Activated B cell treated with CpG ODN at 0.5 μM for 24 hours (primary cell): ENCODE measurements around the gene ATP7B. TPM values are rescaled to one million over a fixed set of nuclear protein-coding genes. Genes with fewer than 3 reads are reported as not detected.
"Not testable (repeated sequence)": the region's sequence is repeated elsewhere in the genome, so short reads cannot be mapped to it uniquely, and the experiment has no call there.

Source experiments
- ATAC-seq: fragments of 200-7000 bp; cut with Tn5 transposase; one replicate; pipeline ENCODE4 v1.10.0; 2021; ENCODE audit warnings: low read depth, mild to moderate bottlenecking, moderate library complexity
- CTCF ChIA-PET: fragments of 350-600 bp; sonication (Branson Sonifier 250); formaldehyde crosslinking; loops from one replicate; lab custom pipeline; 2021; ENCODE audit warnings: antibody characterized with exemption; lab: Charles Lee
- POLR2A ChIA-PET: fragments of 350-600 bp; sonication (Branson Sonifier 250); formaldehyde crosslinking; loops from one replicate; lab custom pipeline; 2021; ENCODE audit warnings: antibody characterized with exemption; lab: Charles Lee
- DNase-seq: peaks from one replicate; pipeline ENCODE4 v3.0.0; 2022
- H3K27ac Mint-ChIP-seq: one replicate; pipeline ENCODE4 v1.8.0; 2020; ENCODE audit warnings: mixed read lengths
- H3K27me3 Mint-ChIP-seq: one replicate; pipeline ENCODE4 v1.8.0; 2021; ENCODE audit warnings: mixed read lengths
- H3K36me3 Mint-ChIP-seq: one replicate; pipeline ENCODE4 v1.8.0; 2021; ENCODE audit warnings: low read depth, mixed read lengths
- H3K4me1 Mint-ChIP-seq: one replicate; pipeline ENCODE4 v1.8.0; 2021; ENCODE audit warnings: mixed read lengths
- H3K4me3 Mint-ChIP-seq: one replicate; pipeline ENCODE4 v1.8.0; 2020; ENCODE audit warnings: mild to moderate bottlenecking, mixed read lengths
- H3K9me3 Mint-ChIP-seq: one replicate; pipeline ENCODE4 v1.8.0; 2020; ENCODE audit warnings: mixed read lengths
- CTCF ChIP-seq: fragments of 200-600 bp; IDR thresholded peaks from one replicate; pipeline ENCODE4 v1.8.0; 2022; ENCODE audit warnings: antibody characterized with exemption, mild to moderate bottlenecking
- intact Hi-C: fragments of 100-400 bp; cut with micrococcal nuclease; formaldehyde crosslinking; loops from one replicate; pipeline ENCODE4 v1.15.1; 2024
- total RNA-seq: library from RNA; stranded (reverse); gene quantifications from 2 replicates; pipeline ENCODE4 v1.2.3, GENCODE V29; 2022

The ATP7B gene
- total RNA-seq, 1 donor from 2014 or later, result 0.40 TPM

GRCh38 chr13:51914137-51914493, 97.1 kb downstream of the ATP7B start:
- ATAC-seq (no peak), DNase-seq (no peak)
- intact Hi-C loops, result no loop called here
- no peak overlapping the region for H3K27ac Mint-ChIP-seq
- H3K27me3 Mint-ChIP-seq, result no peaks in the 10 kb centered on the region
- POLR2A ChIA-PET, result no interaction called here
- CTCF ChIA-PET, result no interaction called here
- no peaks in the 10 kb centered on the region for H3K36me3 Mint-ChIP-seq
- no peak overlapping the region for H3K4me3 Mint-ChIP-seq
- no peaks in the 10 kb centered on the region for H3K9me3 Mint-ChIP-seq
- H3K4me1 Mint-ChIP-seq, result peaks cover 7% of the 10 kb centered on the region
- TF ChIP-seq CTCF, result no peak

DNA sequence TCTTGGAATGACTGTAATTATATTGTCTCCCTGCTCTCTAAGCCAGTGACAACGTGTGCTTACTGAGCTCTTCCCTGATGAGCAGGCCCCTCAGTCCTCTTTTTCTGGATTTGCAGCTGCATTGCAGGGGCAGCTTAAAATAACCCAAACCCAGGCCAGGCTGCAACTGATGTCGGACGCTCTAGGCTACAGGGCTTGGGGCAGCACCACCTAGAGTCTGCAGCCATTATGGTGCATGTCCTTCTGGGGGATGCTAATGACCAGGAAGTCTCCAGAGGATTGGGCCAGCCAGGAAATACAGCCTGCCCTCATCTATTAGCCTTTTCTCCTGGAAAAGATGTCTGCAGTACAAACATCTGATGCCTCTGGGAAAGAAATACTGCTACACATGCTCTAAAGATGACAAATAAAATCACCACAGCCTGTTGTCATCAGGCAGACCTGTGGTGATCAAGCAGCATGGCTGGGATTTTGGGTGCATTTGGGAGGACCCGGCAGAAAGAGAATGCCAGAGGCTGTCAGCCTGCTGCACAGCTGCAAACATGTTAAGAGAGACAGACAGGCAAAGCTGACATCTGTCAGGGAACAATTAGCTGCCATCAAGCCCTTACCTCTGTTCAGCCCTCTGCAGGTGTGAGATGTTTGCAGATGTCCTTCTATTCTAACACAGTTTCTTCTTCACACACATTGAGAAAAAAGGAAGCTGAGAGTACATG, 97.7 kb downstream of the ATP7B start:
- Mint-ChIP-seq H3K27me3 (no peaks in the 10 kb centered on the region), H3K4me3 (no peak overlapping the region), H3K9me3 (no peaks in the 10 kb centered on the region), H3K27ac (no peak overlapping the region), H3K36me3 (no peaks in the 10 kb centered on the region), H3K4me1 (peaks cover 9% of the 10 kb centered on the region)
- ChIA-PET POLR2A (no interaction called here), CTCF (interaction anchor here (0.9 kb wide), 1 partner anchor 63 kb away, joined by 3 read pairs; no protein-coding TSS in a partner anchor)
- DNase-seq (no peak), ATAC-seq (no peak)
- TF ChIP-seq CTCF, result no peak
- intact Hi-C loops, result no loop called here

DNA sequence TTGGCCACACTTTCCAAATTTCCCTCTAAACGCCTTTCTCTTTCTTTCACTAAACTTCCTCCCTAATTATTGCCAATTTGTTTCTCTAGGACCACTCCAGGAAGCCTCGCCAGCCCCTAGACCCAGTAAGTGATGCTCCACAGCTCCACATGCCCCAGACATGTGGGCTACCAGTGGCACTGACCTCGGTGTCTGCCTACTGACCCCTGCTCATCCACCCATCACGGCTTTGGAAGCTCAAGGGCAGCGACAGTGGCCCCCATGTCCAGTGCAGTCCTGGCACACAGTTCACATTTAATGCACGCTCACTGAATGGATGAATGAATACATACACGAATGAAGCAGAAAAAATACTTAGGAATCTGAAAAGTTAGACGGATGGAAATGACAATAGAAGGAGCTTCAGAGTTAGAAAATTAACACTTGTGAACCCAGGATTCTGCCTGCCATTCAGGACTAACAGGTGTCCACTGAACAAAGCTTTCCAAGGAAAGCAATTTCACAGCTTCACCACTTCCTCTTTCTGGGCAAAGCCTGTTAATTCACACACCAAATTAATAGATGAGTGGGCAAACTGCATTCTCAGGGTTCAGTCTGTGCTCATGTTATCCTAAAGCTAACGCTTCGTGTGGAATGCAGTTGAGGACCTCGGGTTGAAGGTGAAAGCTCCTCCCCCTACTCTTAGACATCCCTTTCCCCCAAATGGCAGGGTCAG, 98.6 kb downstream of the ATP7B start:
- intact Hi-C loops, result no loop called here
- CTCF ChIA-PET, result interaction anchor here (0.9 kb wide), 1 partner anchor 63 kb away, joined by 3 read pairs; no protein-coding TSS in a partner anchor
- no peak for TF ChIP-seq CTCF

GRCh38 chr13:51912091-51912490, 99.2 kb downstream of the ATP7B start:
- no peak overlapping the region for H3K4me3 Mint-ChIP-seq
- no peaks in the 10 kb centered on the region for H3K27me3 Mint-ChIP-seq
- H3K36me3 Mint-ChIP-seq, result no peaks in the 10 kb centered on the region
- CTCF ChIA-PET, result no interaction called here
- no peak for TF ChIP-seq CTCF
- no peaks in the 10 kb centered on the region for H3K9me3 Mint-ChIP-seq
- POLR2A ChIA-PET, result no interaction called here
- intact Hi-C loops, result no loop called here
- no peak overlapping the region for H3K27ac Mint-ChIP-seq
- DNase-seq (no peak), ATAC-seq (no peak)
- H3K4me1 Mint-ChIP-seq, result peaks cover 9% of the 10 kb centered on the region

More for the DNA sequence above, 98.6 kb downstream of the ATP7B start:
- no peaks in the 10 kb centered on the region for H3K36me3 Mint-ChIP-seq
- ATAC-seq, result no peak
- peaks cover 9% of the 10 kb centered on the region for H3K4me1 Mint-ChIP-seq
- no peaks in the 10 kb centered on the region for H3K9me3 Mint-ChIP-seq
- H3K27me3 Mint-ChIP-seq, result no peaks in the 10 kb centered on the region
- POLR2A ChIA-PET, result no interaction called here
- no peak overlapping the region for H3K4me3 Mint-ChIP-seq
- H3K27ac Mint-ChIP-seq, result no peak overlapping the region
- no peak for DNase-seq

DNA sequence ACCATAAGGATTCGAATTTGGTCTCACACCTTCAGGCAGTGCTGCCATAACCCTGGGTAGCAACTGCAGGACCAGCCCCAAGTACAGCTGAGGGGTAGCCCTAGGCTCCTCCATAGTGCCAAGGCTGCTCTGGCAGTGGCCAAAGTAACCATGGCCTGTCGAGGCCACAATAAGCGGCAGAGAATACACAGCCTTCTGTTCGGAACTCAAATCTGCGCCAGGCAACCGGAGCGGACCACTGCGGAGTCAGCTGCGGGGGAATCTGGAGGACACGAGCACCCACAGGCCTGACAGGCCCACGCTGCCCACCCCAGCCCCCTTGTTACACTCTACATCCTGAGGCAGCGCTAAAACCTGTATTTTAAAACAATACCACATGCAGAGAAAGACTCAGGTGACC, 100.7 kb downstream of the ATP7B start:
- Mint-ChIP-seq H3K36me3 (no peaks in the 10 kb centered on the region), H3K4me3 (no peak overlapping the region), H3K9me3 (no peaks in the 10 kb centered on the region), H3K27me3 (no peaks in the 10 kb centered on the region), H3K4me1 (peaks cover 9% of the 10 kb centered on the region), H3K27ac (no peak overlapping the region)
- ATAC-seq, result no peak
- CTCF ChIA-PET, result no interaction called here
- POLR2A ChIA-PET, result no interaction called here
- DNase-seq, result no peak
- TF ChIP-seq CTCF, result no peak
- intact Hi-C loops, result no loop called here

- H3K4me3 Mint-ChIP-seq, intact Hi-C loops, POLR2A ChIA-PET, H3K4me1 Mint-ChIP-seq, ATAC-seq, H3K27me3 Mint-ChIP-seq, DNase-seq, H3K9me3 Mint-ChIP-seq, H3K36me3 Mint-ChIP-seq, CTCF ChIA-PET: not testable (repeated sequence)
- peak overlapping the region; percentile 6 for H3K27ac Mint-ChIP-seq
Observed at GRCh38 chr13:51909265-51909664, 102.0 kb downstream of the ATP7B start.
